Measurements from ENCODE around the gene CAPN6. TPM values are rescaled to one million over a fixed set of nuclear protein-coding genes. Genes with fewer than 3 reads are reported as not detected.

Gene CAPN6
- total RNA-seq, 1 experiment from 2014 or later: 0.10 TPM

- Histone ChIP-seq H2AFZ (ENCODE audit: low read depth, low read length, poor library complexity, severe bottlenecking) (no peak overlapping the region), H3K9ac (ENCODE audit: low read length) (no peak overlapping the region), H3K9me2 (ENCODE audit: insufficient read depth) (no peaks in the 10 kb centered on the region), H4K20me1 (ENCODE audit: insufficient read depth) (no peaks in the 10 kb centered on the region), H3K4me1 (ENCODE audit: control insufficient read depth in 1 of 2, insufficient read depth in 2 of 2, low read length in 2 of 2) (no peaks in the 10 kb centered on the region), H3K79me2 (ENCODE audit: insufficient read depth, low read length) (no peaks in the 10 kb centered on the region), H3K4me2 (ENCODE audit: low read length) (no peak overlapping the region), H3K27me3 (ENCODE audit: insufficient read depth, low read length) (peaks cover 2% of the 10 kb centered on the region; the same call in 1 of the 2 replicates), H3K9me3 (ENCODE audit: control insufficient read depth in 1 of 2, insufficient read depth in 1 of 2, low read depth in 1 of 2, low read length in 2 of 2) (no peaks in the 10 kb centered on the region), H3K27ac (ENCODE audit: low read depth, low read length) (no peak overlapping the region), H3K36me3 (ENCODE audit: control insufficient read depth in 1 of 2, insufficient read depth in 2 of 2, low read length in 2 of 2) (no peaks in the 10 kb centered on the region), H3K4me3 (replicated peaks in 1 of 2; ENCODE audit: low read depth in 1 of 2, low read length in 2 of 2) (no peak overlapping the region)
- intact Hi-C loops (cut with micrococcal nuclease): no loop called here
- ATAC-seq (no peak), DNase-seq (ENCODE audit: low read depth, low spot score) (no peak)
- ChIA-PET RAD21 (ENCODE audit: low non-redundant PET in 1 of 2, low total read pairs in 2 of 2, uncharacterized antibody in 2 of 2, unreplicated experiment in 2 of 2) (no interaction called here), CTCF (no interaction called here), POLR2A (no interaction called here)
- no TSS peak for BruUV-seq (replicated peaks)
- TF ChIP-seq SRF (IDR thresholded peaks at IDR 0.05; ENCODE audit: low read depth) (no peak), EGR1 (IDR thresholded peaks at IDR 0.05; ENCODE audit: low read depth) (no peak), SIN3A (IDR thresholded peaks at IDR 0.05; ENCODE audit: low read depth) (no peak), REST (IDR thresholded peaks at IDR 0.05; ENCODE audit: low read depth) (no peak), CTCF (IDR thresholded peaks at IDR 0.05 in 2 of 3, conservative IDR thresholded peaks at IDR 0.05 in 1 of 3; ENCODE audit: borderline replicate concordance in 1 of 3, insufficient read depth in 1 of 3, low read depth in 2 of 3, low read length in 2 of 3) (no peak), ZBTB33 (IDR thresholded peaks at IDR 0.05; ENCODE audit: extremely low read depth, insufficient replicate concordance, low read length) (no peak)
Measured at GRCh38 chrX:111288841-111289240, 18.6 kb upstream of the CAPN6 start.
